HG03439 (cell line): ENCODE measurements around the gene RAVER2.
"Not testable (repeated sequence)": the region's sequence is repeated elsewhere in the genome, so short reads cannot be mapped to it uniquely, and the experiment has no call there.

Source experiments
- ATAC-seq: cut with Tn5 transposase; IDR thresholded peaks from one replicate; pipeline ENCODE4 v1.9.1; 2021; ENCODE audit warnings: mild to moderate bottlenecking, moderate library complexity; ENCODE audit not compliant: unreplicated experiment

RAVER2 gene

GRCh38 chr1:64748222-64748621 is 3.3 kb downstream of the RAVER2 start:
- ATAC-seq = no peak

DNA sequence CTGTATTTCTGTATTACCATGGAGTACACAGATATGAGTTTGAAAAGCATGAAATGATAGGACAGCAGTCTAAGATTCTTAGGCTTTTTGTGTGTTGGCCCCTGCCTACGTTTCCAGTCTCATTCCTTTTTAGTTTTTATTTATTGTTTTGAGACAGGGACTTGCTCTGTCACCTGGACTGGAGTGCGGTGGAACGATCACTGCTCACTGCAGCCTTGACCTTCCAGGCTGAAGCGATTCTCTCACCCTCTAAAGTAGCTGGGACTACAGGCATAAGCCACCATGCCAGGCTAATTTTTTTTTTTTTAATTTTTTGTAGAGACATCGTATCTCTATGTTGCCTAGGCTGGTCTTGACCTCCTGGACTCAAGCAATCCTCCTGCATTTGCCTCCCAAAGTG is 3.8 kb downstream of the RAVER2 start:
- no peak for ATAC-seq

- ATAC-seq = no peak
These were observed 5.2 kb downstream of the RAVER2 start for GRCh38 chr1:64750092-64750491.

DNA sequence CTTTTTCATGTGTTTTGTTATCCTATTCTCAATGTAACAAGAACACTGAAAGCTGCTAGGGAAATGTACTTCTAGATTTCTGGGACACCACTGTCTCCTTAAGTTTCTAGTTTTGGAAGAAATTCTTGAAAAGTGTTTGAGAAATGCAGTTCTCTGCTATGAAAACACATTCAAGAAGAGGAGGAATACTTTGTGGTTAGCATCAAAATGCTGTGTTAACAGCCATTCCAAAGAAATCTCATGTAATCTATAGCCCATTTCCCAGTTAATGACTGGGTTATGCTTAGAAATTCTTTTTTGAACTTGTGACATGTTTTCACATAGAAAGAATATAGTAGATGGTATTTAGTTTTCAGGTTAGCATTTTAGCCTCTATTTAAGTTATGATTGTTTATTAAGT is 6.0 kb downstream of the RAVER2 start:
- ATAC-seq = no peak

DNA sequence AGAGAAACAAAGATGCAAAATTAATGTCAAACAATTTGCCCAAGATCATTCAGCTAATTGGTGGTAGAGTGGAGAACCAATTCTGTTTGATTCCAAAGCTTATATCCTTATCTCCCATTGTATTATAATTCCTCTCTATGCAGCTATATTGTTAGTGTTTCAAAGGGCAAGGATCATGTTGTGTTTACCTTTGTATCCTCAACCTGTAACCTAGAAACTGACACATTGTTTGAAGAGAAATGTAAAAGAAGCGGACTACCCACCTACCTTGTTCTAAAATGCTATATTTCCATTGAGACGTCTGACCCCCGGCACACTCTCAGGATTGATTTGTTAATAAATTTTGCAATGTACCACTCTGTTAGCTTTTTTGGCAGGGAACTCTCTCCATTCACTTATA is 9.3 kb downstream of the RAVER2 start:
- ATAC-seq = no peak

GRCh38 chr1:64755361-64755760 is 10.5 kb downstream of the RAVER2 start:
- no peak for ATAC-seq

- ATAC-seq = no peak
These were observed 11.9 kb downstream of the RAVER2 start for GRCh38 chr1:64756770-64757169.

GRCh38 chr1:64757213-64757612 is 12.3 kb downstream of the RAVER2 start:
- ATAC-seq = no peak

DNA sequence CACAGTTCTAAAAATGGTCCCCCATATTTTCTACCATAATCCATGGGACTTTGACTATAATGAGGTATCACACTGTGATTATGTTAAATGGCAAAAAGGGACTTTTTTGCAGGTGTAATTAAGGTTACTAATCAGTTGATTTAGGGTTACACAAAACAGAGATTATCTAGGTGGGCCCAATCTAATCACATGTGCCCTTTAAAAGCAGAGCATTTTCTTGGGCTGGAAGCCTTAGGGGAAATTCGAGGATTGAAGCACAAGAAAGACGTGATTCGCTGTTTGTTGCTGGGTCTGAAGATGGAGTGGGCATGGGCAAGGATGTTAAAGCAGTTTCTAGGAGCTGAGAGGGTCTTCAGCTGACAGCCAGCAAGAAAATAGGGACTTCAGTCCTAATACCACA is 13.4 kb downstream of the RAVER2 start:
- no peak for ATAC-seq

DNA sequence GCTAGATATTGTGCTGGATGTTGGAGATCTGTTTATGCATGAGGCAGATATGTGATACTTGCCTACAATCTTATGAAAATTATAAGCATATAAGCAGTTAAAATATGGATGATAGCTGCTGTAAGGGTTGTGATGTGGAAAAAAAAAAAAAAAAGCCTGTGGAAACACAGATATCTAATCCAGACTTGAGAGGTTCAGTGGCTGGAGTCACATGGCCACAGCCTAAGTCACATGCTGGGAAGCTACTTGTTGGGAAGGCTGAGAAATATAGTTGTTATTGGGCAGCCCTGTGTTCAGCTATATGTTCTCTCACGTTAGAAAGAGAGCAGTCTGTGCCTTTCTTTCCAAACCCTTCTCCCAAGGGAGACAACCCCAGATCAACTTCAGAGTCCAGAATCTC is 15.1 kb downstream of the RAVER2 start:
- ATAC-seq = no peak

- ATAC-seq = no peak
These were observed 20.1 kb downstream of the RAVER2 start for GRCh38 chr1:64765012-64765411.

DNA sequence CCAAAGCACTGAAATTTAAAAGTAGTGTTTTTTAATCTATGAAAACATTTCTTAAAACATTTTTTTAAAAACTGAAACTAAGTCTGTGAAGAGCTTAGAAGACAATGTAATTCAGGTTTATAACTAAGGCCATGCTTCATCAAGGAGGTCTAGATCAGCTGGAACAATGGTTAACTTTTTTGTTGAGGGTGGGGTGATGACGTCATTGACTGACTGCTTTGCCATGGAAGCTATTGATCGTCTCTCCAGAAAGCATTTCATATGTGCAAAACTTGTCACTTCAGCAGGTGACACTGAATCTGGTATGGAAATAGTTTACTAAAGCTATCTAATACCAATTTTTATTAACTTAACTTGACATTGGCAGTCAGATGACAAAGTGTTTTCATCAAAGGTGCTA is 21.0 kb downstream of the RAVER2 start:
- no peak for ATAC-seq

DNA sequence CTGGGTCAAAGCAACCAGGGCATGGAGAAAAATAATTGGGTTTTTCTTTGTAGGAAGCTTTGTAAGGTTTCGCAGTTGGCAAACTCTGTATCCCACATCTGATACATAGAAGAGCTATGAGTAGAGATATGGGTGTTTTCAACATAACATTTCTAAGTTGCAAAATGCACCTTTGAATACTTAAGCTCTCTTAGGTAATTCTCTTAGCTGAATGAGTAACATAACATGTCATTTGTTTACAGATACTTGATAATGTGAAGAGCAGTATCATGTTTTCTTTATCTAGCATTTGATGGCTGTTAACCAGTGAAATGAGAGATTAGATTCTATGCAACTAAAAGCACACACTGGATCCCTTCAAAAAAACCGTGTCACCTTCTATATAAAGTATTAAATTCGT is 21.6 kb downstream of the RAVER2 start:
- ATAC-seq = no peak

DNA sequence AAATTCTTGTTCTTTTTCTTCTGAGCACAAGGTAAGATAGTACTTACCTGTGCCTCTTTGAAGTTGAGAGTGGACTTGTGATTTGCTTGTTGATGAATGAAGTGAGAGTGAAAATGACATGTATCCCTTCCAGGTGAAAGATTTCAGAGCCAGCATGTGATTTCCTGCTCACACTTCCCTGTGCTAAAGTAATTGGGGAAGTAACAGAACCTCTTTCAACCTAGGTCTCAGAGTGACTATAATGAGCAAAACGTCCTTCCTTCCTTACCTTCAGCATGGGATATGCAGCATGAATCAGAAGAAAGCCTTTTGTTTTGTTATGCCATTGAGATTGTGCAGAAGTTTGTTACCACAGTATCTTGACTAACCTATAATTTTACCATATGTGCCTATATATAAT is 24.6 kb downstream of the RAVER2 start:
- ATAC-seq = no peak

- no peak for ATAC-seq
These were observed 25.1 kb downstream of the RAVER2 start for GRCh38 chr1:64769971-64770370.

DNA sequence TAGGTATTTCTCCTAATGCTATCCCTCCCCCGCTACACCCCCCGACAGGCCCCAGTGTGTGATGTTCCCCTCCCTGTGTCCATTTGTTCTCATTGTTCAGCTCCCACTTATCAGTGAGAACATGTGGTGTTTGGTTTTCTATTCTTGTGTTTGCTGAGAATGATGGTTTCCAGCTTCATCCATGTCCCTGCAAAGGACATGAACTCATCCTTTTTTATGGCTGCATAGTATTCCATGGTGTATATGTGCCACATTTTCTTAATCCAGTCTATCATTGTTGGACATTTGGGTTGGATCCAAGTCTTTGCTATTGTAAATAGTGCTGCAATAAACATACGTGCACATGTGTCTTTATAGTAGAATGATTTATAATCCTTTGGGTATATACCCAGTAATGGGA is 28.4 kb downstream of the RAVER2 start:
- not testable (repeated sequence) for ATAC-seq

DNA sequence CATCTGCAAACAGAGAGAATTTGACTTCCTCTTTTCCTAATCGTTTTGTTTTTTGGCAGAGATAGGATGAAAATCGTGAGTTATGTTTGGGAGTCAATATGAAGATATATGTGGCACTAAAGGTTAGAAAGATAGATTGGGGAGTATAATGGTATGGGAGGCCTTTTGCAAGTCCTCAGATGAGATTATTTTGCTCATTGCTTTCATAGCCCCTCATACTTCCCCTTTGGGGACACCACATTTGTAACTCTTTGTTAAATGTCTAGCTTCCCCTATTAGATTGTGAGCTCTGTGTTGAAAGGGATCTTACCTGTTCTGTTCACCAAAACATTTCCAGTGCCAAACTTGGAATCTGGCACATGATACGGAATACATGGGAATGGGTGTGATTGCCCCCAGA is 30.2 kb downstream of the RAVER2 start:
- no peak for ATAC-seq

DNA sequence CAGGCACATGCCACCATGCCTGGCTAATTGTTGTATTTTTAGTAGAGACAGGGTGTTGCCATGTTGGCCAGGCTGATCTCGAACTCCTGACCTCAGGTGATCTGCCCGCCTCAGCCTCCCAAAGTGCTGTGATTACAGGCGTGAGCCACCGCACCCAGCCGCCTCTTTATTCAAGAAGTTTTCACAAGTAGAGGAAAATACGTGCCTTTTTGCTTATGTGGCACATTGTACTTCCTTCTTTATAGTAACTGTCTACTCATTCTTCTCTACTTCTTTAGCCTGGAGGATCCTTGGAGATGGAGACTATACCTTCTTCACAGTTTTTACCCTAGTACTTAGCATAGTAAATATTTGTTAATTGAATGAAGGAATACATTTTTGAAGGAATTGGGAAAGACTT is 37.2 kb downstream of the RAVER2 start:
- not testable (repeated sequence) for ATAC-seq

GRCh38 chr1:64782848-64783247 is 38.0 kb downstream of the RAVER2 start:
- not testable (repeated sequence) for ATAC-seq

GRCh38 chr1:64790832-64791487 is 46.1 kb downstream of the RAVER2 start:
- no peak for ATAC-seq

DNA sequence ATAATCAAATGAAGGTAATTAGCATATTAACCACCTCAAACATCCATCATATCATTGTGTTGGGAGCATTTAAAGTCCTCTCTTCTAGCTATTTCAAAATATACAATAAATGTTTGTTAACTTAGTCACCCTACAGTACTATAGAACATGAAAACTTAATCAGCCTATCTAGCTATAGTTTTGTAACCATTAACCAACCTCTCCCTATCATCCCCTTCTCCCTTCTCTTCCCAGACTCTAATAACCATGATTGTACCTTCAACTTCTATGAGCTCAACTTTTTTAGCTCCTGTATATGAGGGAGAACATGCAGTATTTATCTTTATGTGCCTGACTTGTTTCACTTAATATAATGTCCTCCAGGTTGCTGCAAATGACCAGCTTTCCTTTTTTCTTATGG is 54.0 kb downstream of the RAVER2 start:
- no peak for ATAC-seq

DNA sequence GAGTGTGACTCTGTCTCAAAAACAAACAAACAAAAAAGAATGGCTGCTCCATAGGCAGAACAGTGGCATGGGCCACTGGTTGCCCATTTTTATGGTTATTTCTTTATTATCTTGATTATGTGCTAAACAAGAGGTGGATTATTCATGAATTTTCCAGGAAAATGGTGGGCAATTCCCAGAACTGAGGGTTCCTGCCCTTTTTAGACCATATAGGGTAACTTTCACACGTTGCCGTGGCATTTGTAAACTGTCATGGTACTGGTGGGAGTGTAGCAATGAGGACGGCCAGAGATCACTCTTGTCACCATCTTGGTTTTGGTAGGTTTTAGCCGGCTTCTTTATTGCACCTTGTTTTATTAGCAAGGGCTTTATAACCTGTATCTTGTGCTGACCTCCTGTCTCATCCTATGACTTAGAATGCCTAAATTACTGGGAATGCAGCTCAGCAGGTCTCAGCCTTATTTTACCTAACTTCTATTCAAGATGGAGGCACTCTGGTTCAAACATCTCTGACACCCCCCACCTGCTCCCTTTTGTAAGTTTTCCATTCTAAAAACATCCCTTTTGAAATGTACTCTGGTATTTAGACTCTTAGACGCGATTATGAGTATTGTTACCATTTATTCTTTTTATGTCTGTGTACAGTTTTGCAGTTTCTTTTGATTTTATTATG is 57.1 kb downstream of the RAVER2 start:
- ATAC-seq = no peak

DNA sequence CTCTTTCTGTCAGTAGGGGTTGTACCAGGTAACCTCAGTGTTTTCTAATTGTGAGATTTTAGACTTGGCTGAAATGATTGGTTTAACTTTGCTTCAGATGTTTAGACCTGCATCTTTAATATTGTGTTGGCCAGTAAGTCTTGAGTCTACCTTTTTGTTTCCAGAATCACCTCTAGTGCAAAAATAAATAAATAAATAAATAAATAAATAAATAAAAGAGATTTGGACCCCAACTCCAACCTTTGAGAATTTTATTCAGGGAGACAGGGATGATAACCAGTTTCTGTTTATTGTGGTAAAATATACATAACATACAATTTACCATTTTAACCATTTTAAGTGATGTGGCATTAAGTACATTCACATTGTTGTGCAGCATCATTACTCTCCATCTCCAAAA is 64.4 kb downstream of the RAVER2 start:
- ATAC-seq = no peak
